ENCODE data around the gene ZNF670.

GRCh38 chr1:247119600-247120407 lies 41.2 kb upstream of the ZNF670 start:
- TF ChIP-seq CTCF (IDR thresholded peaks at IDR 0.05) (no peak), POLR2AphosphoS5 (IDR thresholded peaks at IDR 0.05) (no peak), POLR2A (IDR thresholded peaks at IDR 0.05) (no peak)

Measured in prostate gland (tissue), 2 donors.